Measurements from ENCODE around the gene ZNF286A. TPM values are rescaled to one million over a fixed set of nuclear protein-coding genes. Genes with fewer than 3 reads are reported as not detected.
A peak's percentile ranks its signal among the peaks of the same experiment; 100 is the strongest.
"Not testable (repeated sequence)": the region's sequence is repeated elsewhere in the genome, so short reads cannot be mapped to it uniquely, and the experiment has no call there.

The ZNF286A gene
- polyA plus RNA-seq, 1 experiment: 10.4 TPM

GRCh38 chr17:15660077-15660476, 39.5 kb upstream of the ZNF286A start:
- H3K36me3 ChIP-seq (ENCODE audit: control insufficient read depth, insufficient read depth, low read length): no peaks in the 10 kb centered on the region
- no peak for DNase-seq (ENCODE audit: low read depth)
- no peaks in the 10 kb centered on the region for H3K27me3 ChIP-seq (ENCODE audit: control insufficient read depth, insufficient read depth, low read length)
- ChIA-PET POLR2A (no interaction called here), CTCF (no interaction called here)
- no peak for TF ChIP-seq CTCF (IDR thresholded peaks at IDR 0.05; ENCODE audit: insufficient read depth, low read depth, low read length)
- H3K4me3 ChIP-seq (ENCODE audit: low read depth, low read length): no peak overlapping the region

- ChIA-PET CTCF (no interaction called here), POLR2A (no interaction called here)
- no peaks in the 10 kb centered on the region for H3K27me3 ChIP-seq (ENCODE audit: control insufficient read depth, insufficient read depth, low read length)
- no peaks in the 10 kb centered on the region for H3K36me3 ChIP-seq (ENCODE audit: control insufficient read depth, insufficient read depth, low read length)
- H3K4me3 ChIP-seq (ENCODE audit: low read depth, low read length): no peak overlapping the region
- TF ChIP-seq CTCF (IDR thresholded peaks at IDR 0.05; ENCODE audit: insufficient read depth, low read depth, low read length): no peak
- no peak for DNase-seq (ENCODE audit: low read depth)
Observed at GRCh38 chr17:15662681-15663080, 36.9 kb upstream of the ZNF286A start.

GRCh38 chr17:15663176-15663575, 36.4 kb upstream of the ZNF286A start:
- TF ChIP-seq CTCF (IDR thresholded peaks at IDR 0.05; ENCODE audit: insufficient read depth, low read depth, low read length): no peak
- Histone ChIP-seq H3K36me3 (ENCODE audit: control insufficient read depth, insufficient read depth, low read length) (no peaks in the 10 kb centered on the region), H3K4me3 (ENCODE audit: low read depth, low read length) (no peak overlapping the region), H3K27me3 (ENCODE audit: control insufficient read depth, insufficient read depth, low read length) (no peaks in the 10 kb centered on the region)
- CTCF ChIA-PET: no interaction called here
- DNase-seq (ENCODE audit: low read depth): no peak
- POLR2A ChIA-PET: no interaction called here

- TF ChIP-seq CTCF (IDR thresholded peaks at IDR 0.05; ENCODE audit: insufficient read depth, low read depth, low read length): no peak
- H3K27me3 ChIP-seq (ENCODE audit: control insufficient read depth, insufficient read depth, low read length): no peaks in the 10 kb centered on the region
- ChIA-PET POLR2A (no interaction called here), CTCF (interaction anchor here (1.1 kb wide), 1 partner anchor 8 kb away, joined by 3 read pairs; no protein-coding TSS in a partner anchor)
- H3K36me3 ChIP-seq (ENCODE audit: control insufficient read depth, insufficient read depth, low read length): no peaks in the 10 kb centered on the region
- no peak for DNase-seq (ENCODE audit: low read depth)
- H3K4me3 ChIP-seq (ENCODE audit: low read depth, low read length): no peak overlapping the region
Observed at GRCh38 chr17:15663691-15664090, 35.9 kb upstream of the ZNF286A start.

GRCh38 chr17:15669526-15669925, 30.0 kb upstream of the ZNF286A start:
- H3K36me3 ChIP-seq (ENCODE audit: control insufficient read depth, insufficient read depth, low read length); DNase-seq (ENCODE audit: low read depth); H3K4me3 ChIP-seq (ENCODE audit: low read depth, low read length); POLR2A ChIA-PET; CTCF ChIA-PET; H3K27me3 ChIP-seq (ENCODE audit: control insufficient read depth, insufficient read depth, low read length): not testable (repeated sequence)
- TF ChIP-seq CTCF (IDR thresholded peaks at IDR 0.05; ENCODE audit: insufficient read depth, low read depth, low read length): 0 out of 2 replicates have a peak, but pooled peaks have one; percentile 4

GRCh38 chr17:15674640-15675039, 24.9 kb upstream of the ZNF286A start:
- H3K27me3 ChIP-seq (ENCODE audit: control insufficient read depth, insufficient read depth, low read length); CTCF ChIA-PET; H3K4me3 ChIP-seq (ENCODE audit: low read depth, low read length); POLR2A ChIA-PET; DNase-seq (ENCODE audit: low read depth); H3K36me3 ChIP-seq (ENCODE audit: control insufficient read depth, insufficient read depth, low read length): not testable (repeated sequence)

GRCh38 chr17:15675991-15676390, 23.6 kb upstream of the ZNF286A start:
- CTCF ChIA-PET; H3K36me3 ChIP-seq (ENCODE audit: control insufficient read depth, insufficient read depth, low read length); POLR2A ChIA-PET; H3K4me3 ChIP-seq (ENCODE audit: low read depth, low read length); H3K27me3 ChIP-seq (ENCODE audit: control insufficient read depth, insufficient read depth, low read length); DNase-seq (ENCODE audit: low read depth): not testable (repeated sequence)

GRCh38 chr17:15683135-15683534, 16.4 kb upstream of the ZNF286A start:
- H3K36me3 ChIP-seq (ENCODE audit: control insufficient read depth, insufficient read depth, low read length); H3K4me3 ChIP-seq (ENCODE audit: low read depth, low read length); CTCF ChIA-PET; H3K27me3 ChIP-seq (ENCODE audit: control insufficient read depth, insufficient read depth, low read length); DNase-seq (ENCODE audit: low read depth); POLR2A ChIA-PET: not testable (repeated sequence)
